Activated CD4-positive, alpha-beta T cell treated with anti-CD3 and anti-CD28 coated beads, Interleukin-10, Interleukin-2, amounts not matched to agents 100 ng/mL and 50 ng/mL, durations not matched to agents 16 hours and 8 hours (primary cell): Measurements from ENCODE around the gene DUSP22.

Experiments used
- DNase-seq: peaks from one replicate; pipeline ENCODE4 v3.0.0-alpha.2; 2020

Gene DUSP22

DNA sequence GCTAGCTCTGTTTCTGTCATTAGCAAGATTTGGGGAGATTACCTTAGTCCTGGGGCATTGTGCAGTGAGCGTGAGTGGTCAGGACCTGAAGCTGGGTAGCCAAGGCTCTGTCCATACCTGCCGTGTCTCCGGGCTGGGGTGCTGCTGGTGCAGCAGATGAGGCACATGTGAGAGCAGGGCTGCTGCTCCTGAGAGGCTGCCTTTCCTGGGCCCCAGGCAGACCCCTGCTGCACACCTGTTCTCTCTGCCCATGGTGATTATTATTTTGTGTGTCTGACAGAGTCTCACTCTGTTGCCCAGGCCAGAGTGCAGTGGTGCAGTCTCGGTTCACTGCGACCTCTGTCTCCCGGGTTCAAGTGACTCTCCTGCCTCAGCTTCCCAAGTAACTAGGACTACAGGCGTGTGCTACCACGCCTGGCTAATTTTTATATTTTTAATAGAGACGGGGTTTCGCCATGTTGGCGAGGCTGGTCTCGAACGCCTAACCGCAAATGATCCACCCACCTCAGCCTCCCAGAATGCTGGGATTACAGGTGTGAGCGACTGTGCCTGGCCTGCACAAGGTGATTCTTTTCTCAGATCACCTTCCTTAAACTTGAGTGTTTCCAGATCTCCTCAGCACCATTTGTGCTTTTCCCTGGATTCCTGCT, 62.5 kb downstream of the DUSP22 start:
- no peak for DNase-seq

GRCh38 chr6:355373-356208, 63.3 kb downstream of the DUSP22 start:
- no peak for DNase-seq

GRCh38 chr6:356828-357251, 64.6 kb downstream of the DUSP22 start:
- no peak for DNase-seq

DNA sequence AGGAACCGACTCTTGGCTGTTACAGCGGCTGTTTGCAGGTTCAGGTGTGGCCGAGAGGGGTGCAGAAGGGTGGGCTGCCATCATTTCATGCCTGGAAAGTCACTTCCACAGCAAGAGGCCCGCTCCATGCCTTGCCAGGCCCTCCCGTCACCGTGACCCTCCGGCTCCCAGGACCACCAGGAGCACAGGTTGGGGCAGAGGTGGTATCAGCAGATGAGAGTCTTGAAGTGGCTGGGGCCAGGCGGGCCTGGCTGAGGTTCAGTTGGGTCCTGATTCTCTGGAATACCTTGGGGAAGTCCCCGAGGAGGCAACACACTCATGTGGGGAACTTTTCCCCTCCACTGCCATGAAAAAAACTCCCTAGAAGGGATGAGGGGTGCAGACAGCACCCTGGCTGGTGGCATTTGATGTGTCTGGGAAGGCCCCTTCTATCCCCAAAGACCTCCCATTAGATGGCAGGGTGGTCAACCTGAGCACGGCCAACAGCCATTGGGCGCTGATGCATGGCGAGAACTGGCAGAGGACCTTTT, 65.0 kb downstream of the DUSP22 start:
- no peak for DNase-seq

- no peak for DNase-seq
Observed at GRCh38 chr6:357791-358341, 65.6 kb downstream of the DUSP22 start.

DNA sequence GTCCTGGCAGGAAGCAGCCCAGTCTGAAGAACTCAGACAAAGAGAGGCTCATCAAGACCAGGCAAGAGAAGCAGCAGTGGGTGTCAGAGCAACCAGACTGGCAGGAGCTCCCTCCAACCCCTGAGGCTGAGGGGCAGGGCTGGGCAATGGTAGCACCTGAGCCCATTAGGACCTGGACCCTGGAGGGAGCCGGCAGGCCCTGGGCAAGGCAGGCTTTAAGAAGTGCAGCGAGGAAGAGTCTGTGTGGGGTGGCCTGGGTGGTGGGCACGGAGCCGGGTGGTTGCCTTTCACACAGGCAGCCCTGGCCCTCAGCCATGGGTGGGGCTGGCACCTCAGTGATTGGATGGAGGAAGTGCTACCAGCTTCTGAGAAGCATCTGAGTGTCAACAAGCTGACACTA, 66.1 kb downstream of the DUSP22 start:
- no peak for DNase-seq

DNA sequence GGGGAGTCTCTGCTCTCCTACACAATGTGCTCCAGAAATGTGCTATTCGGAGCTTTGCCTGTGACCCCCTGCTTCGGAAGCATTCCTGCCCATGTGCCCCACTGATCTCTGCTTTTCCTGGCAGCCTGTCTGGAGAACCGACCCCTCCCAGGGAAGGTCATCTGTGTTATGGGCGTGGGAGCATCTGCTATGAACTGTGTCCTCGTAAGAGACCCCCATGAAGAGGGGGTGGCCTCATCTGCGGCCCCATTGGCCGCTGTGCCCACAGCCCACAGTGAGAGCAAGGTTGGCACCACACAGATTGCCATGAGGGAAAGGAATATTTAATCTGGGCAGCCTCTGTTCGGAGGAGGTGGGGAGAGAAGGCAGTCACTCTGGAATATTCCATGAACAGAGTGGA, 66.6 kb downstream of the DUSP22 start:
- DNase-seq = no peak

DNA sequence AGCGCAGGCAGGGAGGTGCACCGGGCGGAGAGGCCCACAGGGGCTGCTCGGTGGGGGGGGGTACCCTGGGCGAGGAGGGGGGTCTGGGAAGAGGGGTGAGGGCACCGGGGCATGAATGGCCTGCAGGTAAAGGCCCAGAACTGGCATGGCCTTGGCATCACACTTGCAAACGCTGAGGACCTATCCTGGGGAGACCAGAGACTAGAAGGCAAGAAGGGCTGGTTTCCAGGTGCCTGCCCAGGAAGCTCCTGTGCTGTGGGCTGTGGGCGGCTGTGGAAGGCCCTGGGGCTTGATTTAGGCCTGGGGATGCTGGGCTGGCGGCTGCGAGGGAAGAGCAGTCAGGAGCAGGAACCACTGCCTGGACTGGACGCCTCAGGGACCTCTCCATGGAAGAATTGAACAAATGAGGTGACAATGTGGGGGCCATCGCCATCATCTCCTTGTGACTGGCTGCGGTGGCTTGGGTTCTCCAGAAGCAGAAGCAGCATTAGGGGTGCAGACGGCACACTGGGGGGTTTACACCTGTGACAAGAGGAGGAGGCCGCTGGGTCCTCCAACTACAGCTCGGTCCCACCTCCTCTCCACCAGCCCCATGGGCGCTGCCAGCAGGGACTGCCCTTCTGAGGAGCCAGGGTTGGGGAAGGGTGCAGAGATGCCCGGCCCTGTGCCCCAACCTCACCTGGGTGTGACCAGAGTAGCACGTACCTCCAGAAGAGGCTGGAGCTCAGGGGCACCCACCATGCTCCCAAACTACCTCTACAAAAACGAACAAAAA, 67.2 kb downstream of the DUSP22 start:
- no peak for DNase-seq

- no peak for DNase-seq
Observed at GRCh38 chr6:360349-360748, 68.1 kb downstream of the DUSP22 start.

DNA sequence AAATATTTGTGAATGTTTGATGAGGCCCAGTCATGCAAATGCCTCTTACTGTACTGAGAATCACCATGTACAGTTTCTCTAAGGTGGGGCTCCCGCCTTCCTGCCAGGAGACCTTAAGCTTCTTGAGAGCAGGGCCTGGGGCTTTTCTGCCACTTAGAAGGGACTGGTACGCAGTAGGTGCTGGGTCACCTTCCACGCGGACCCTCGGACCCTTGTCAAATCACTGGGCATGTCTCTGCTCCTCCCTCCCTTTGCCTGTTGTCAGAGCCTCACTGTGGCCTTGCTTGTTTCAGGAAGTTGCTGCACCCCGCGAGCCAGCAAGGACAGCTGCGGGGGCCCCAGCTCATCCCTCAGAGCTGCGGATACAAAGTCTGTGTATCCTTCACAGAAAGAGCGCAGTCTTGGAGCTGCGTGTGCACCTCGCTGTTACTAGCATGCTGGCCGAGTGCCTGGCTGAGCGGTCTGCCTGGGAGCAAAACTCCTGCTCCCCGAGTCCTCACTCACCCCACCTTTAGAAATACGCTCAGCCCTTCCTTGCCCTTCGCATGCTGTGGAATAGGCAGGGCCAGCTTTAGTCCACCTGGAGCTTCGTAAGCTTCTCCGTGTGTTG, 68.6 kb downstream of the DUSP22 start:
- no peak for DNase-seq

DNA sequence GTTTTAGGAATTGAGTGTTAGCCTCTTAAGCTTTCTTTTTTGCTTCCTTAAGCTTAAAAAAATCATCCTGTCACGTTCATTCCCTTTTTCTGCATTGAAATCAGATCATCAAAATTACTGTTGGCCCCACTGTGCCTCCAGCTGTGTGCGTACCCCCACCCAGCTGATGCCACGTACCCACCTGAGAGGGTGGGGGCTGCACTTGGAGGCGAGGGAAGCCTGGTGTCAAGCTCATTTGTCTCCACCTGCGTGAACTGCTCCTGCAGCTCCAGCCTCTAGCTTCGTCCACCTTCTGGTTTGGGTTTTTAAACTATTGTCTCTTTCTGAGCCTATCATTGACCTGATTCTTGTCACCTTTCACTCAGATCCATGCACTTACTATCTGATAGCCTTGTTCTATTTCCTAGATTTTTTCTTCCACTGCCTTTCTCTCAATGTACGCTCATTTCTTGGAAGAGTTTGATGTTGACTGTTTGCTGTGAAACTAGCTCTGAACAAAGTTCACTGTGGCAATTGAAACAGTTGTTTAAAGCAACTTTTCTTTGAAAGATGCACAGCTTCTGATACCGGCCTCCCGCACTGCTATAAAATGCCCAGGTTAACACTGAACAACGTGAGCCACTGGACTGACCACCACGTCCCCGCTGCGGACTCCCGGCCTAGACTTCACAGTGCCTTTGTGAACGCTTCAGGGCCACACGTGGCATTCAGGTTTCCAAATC, 69.3 kb downstream of the DUSP22 start:
- no peak for DNase-seq

GRCh38 chr6:362231-362923, 70.1 kb downstream of the DUSP22 start:
- DNase-seq = no peak

DNA sequence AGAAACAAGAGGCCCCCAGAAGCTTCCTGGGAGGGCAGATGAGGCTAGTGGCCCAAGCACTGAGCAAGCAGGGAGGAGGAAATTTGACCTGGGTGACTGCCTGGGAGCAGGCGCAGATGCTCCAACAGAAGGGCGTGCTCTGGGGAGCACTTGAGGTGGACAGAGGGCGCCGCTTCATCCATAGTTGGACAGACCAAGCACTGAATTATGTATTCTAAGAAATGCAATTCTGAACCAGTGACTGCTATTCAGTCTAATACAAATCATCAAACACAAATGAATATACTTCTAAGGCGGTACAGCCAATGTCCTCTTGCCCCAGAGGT, 70.6 kb downstream of the DUSP22 start:
- no peak for DNase-seq

DNA sequence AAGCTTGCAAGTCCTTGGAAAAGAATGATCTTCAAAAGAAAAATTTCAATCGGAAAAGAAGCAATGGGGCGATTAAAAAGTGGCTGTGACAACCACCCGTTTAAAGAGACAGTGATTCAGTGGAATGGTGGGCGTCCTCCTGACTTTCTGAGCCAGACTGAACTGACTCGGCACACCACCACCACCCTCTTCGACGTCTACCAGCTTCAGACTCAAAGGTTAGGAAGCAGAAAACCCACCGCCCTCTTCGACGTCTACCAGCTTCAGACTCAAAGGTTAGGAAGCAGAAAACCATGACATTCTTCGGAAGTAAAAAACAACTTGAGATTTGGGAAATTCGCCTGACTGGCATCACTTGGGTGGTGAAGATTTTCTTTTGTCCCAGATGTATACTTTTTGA, 71.0 kb downstream of the DUSP22 start:
- DNase-seq = no peak

DNA sequence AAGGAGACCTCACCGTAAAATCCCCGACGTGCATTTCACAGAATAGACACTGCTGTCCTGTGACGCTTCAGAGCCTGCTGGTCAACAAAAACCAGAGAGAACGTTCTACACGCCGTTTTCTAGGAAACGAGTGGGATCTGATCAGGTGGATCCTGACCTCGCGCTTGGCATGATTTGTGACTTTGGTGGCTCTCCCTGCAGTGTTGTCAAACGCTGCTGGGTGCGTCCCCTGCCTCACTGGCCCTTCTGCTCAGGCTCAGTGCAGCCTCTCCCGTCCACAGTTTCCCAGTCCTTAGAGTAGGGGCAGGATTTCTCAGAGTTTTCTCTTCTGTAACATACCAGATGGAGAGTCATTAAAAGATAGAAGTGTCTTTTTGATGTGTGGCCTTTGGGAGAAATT, 71.6 kb downstream of the DUSP22 start:
- no peak for DNase-seq

GRCh38 chr6:364609-365540, 72.6 kb downstream of the DUSP22 start:
- DNase-seq = no peak

- no peak for DNase-seq
Observed at GRCh38 chr6:365835-366234, 73.5 kb downstream of the DUSP22 start.

DNA sequence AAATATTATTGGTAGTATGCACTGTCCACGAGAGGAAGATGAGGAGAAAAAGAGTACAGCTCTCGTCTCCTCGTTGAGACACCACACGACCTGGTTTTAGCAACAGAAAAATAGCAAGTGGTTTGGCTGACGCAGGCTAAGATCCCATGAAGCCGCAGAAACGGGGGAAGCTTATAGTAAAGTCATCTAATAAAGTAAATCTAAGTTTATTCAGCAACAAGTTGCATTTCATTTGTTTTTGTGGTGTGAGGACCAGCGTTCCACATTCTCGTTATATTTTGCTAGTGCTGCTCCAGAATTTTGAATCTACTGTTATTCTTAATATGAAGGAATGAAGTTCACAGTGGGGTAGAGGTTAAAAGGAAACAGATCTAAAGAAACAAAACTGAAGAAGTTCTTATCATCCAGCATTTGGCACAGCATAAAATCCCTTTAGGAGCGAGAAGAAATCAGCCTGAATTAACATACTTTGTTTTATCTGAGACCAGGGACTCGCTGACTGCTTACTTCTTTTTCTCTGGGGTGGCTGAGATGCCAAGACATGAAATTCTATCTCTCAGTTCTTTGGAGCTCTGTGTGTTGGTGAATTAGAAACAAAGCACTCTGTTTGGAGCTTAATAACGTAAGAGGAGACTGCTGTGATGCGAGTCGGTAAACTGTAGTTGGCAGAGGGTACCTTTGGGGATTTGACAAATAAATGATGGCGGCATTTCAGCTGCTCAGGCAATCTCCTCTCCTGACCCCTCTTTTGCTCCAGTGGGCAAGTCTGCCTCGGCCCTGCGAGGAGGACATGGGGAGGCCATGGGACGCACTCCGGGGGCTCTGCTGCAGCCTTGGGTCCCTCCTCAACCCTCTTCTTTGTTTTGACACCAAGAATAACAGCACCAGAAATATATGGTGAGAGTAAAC, 74.4 kb downstream of the DUSP22 start:
- DNase-seq = no peak

GRCh38 chr6:367298-367794, 75.1 kb downstream of the DUSP22 start:
- no peak for DNase-seq
